GM23338 (cell line): ENCODE measurements around the gene GABBR1. TPM values are rescaled to one million over a fixed set of nuclear protein-coding genes. Genes with fewer than 3 reads are reported as not detected.

Source experiments
- ATAC-seq: fragments of 200-7000 bp; cut with Tn5 transposase; 3 replicates; pipeline ENCODE4 v1.9.1; 2020
- DNase-seq: peaks from one replicate; pipeline ENCODE4 v3.0.0-alpha.2; 2015; ENCODE audit warnings: low spot score
- H2AFZ ChIP-seq: fragments of 200-600 bp; sonication (generic); 2 replicates; pipeline ENCODE4 v1.8.0; 2016; ENCODE audit warnings: antibody characterized with exemption, mild to moderate bottlenecking, moderate library complexity
- H3F3A ChIP-seq: fragments of 200-600 bp; sonication (generic); replicated peaks from 2 replicates; pipeline ENCODE4 v1.8.0; 2017; ENCODE audit warnings: antibody characterized with exemption, mixed run types, low read depth
- H3K27ac ChIP-seq: fragments of 200-600 bp; sonication (generic); 2 replicates; pipeline ENCODE4 v1.6.1; 2016; ENCODE audit warnings: low read depth
- H3K27me3 ChIP-seq: fragments of 200-600 bp; sonication (generic); 2 replicates; pipeline ENCODE4 v1.8.0; 2016; ENCODE audit warnings: mild to moderate bottlenecking, mixed run types, moderate library complexity; ENCODE audit not compliant: insufficient read depth
- H3K36me3 ChIP-seq: fragments of 200-600 bp; sonication (generic); 2 replicates; pipeline ENCODE4 v1.8.0; 2016; ENCODE audit warnings: mild to moderate bottlenecking; ENCODE audit not compliant: insufficient read depth
- H3K4me1 ChIP-seq: fragments of 200-600 bp; sonication (generic); 2 replicates; pipeline ENCODE4 v1.8.0; 2016; ENCODE audit warnings: mild to moderate bottlenecking, moderate library complexity; ENCODE audit not compliant: insufficient read depth
- H3K4me2 ChIP-seq: fragments of 200-600 bp; sonication (generic); 2 replicates; pipeline ENCODE4 v1.7.1; 2017; ENCODE audit warnings: mixed run types
- H3K4me3 ChIP-seq: fragments of 200-600 bp; sonication (generic); 2 replicates; pipeline ENCODE4 v1.6.1; 2016; ENCODE audit warnings: mixed run types
- H3K79me2 ChIP-seq: fragments of 200-600 bp; sonication (generic); replicated peaks from 2 replicates; pipeline ENCODE4 v1.8.0; 2017; ENCODE audit warnings: mild to moderate bottlenecking; ENCODE audit not compliant: insufficient read depth
- H3K9me2 ChIP-seq: fragments of 200-600 bp; sonication (generic); 2 replicates; pipeline ENCODE4 v1.8.0; 2017; ENCODE audit not compliant: insufficient read depth
- H4K20me1 ChIP-seq: fragments of 200-600 bp; sonication (generic); replicated peaks from 2 replicates; pipeline ENCODE4 v1.8.0; 2017; ENCODE audit warnings: mild to moderate bottlenecking; ENCODE audit not compliant: insufficient read depth
- H3K27ac Mint-ChIP-seq: 2 replicates; pipeline ENCODE4 v1.8.0; 2020; ENCODE audit warnings: inconsistent platforms, mild to moderate bottlenecking, moderate library complexity, mixed read lengths
- H3K27me3 Mint-ChIP-seq: 3 replicates; pipeline ENCODE4 v1.8.0; 2022; ENCODE audit warnings: low read depth, mild to moderate bottlenecking, moderate library complexity, mixed read lengths, inconsistent platforms; ENCODE audit not compliant: insufficient read depth, poor library complexity
- H3K36me3 Mint-ChIP-seq: 3 replicates; pipeline ENCODE4 v1.8.0; 2021; ENCODE audit warnings: low read depth, mild to moderate bottlenecking, inconsistent platforms, moderate library complexity, mixed read lengths
- H3K4me1 Mint-ChIP-seq: 3 replicates; pipeline ENCODE4 v1.8.0; 2020; ENCODE audit warnings: mild to moderate bottlenecking, inconsistent platforms, mixed read lengths
- H3K4me3 Mint-ChIP-seq: 3 replicates; pipeline ENCODE4 v1.8.0; 2021; ENCODE audit warnings: moderate library complexity, mild to moderate bottlenecking, inconsistent platforms, mixed read lengths
- H3K9me3 Mint-ChIP-seq: 3 replicates; pipeline ENCODE4 v1.8.0; 2020; ENCODE audit warnings: moderate library complexity, mild to moderate bottlenecking, inconsistent platforms, mixed read lengths
- CREB1 ChIP-seq: fragments of 250-450 bp; sonication (Bioruptor Pico); IDR thresholded peaks from 2 replicates; pipeline ENCODE4 v1.5.0; 2020; ENCODE audit warnings: low read depth, mild to moderate bottlenecking, moderate library complexity
- CTCF ChIP-seq, 2 experiments: fragments of 200-600 bp in 1 of 2; sonication (generic) in 1 of 2; conservative IDR thresholded peaks; 2 replicates each; pipeline versions ENCODE4 v1.5.1 to v1.6.1; 2016 to 2017; ENCODE audit warnings: antibody characterized with exemption in 2 of 2, low read depth in 2 of 2, mild to moderate bottlenecking in 2 of 2, moderate library complexity in 1 of 2
- ETS1 ChIP-seq: IDR thresholded peaks from 2 replicates; pipeline ENCODE4 v1.6.1; 2016; ENCODE audit warnings: antibody characterized with exemption
- NANOG ChIP-seq: IDR thresholded peaks from 2 replicates; pipeline ENCODE4 v1.6.1; 2016; ENCODE audit warnings: antibody characterized with exemption, borderline replicate concordance
- POLR2AphosphoS5 ChIP-seq: IDR thresholded peaks from 2 replicates; pipeline ENCODE4 v1.6.1; 2016; ENCODE audit warnings: antibody characterized with exemption, low read depth
- REST ChIP-seq: IDR thresholded peaks from one replicate; pipeline ENCODE4 v1.6.1; 2018; ENCODE audit warnings: antibody characterized with exemption; ENCODE audit not compliant: unreplicated experiment
- STAT1 ChIP-seq: IDR thresholded peaks from one replicate; pipeline ENCODE4 v1.6.1; 2016; ENCODE audit warnings: antibody characterized with exemption; ENCODE audit not compliant: unreplicated experiment
- ZNF462 ChIP-seq: fragments of 250-450 bp; sonication (Bioruptor Pico); IDR thresholded peaks from 2 replicates; pipeline ENCODE4 v1.5.0; 2020; ENCODE audit warnings: mild to moderate bottlenecking, moderate library complexity
- polyA plus RNA-seq: library from polyadenylated mRNA; unstranded; fragments of >200 nt; fragmentation: Nextera tagmentation; extraction: Ambion mirVana; gene quantifications from 2 replicates; pipeline ENCODE4 v1.2.1, GENCODE V29; 2016
- total RNA-seq: library from RNA; depleted of rRNA; stranded (reverse); fragments of >200 nt; shearing (Covaris generic); gene quantifications from 2 replicates; pipeline ENCODE4 v1.2.3, GENCODE V29; 2014

Gene GABBR1
- total and polyA plus RNA-seq, 2 experiments from 2014 or later: 42.8 to 78.9 TPM

GRCh38 chr6:29641430-29642148, 8.6 kb upstream of the GABBR1 start:
- no peaks in the 10 kb centered on the region for H3K9me3 Mint-ChIP-seq
- no peak for TF ChIP-seq ZNF462

GRCh38 chr6:29637247-29637646, 4.3 kb upstream of the GABBR1 start:
- peaks cover 44% of the 10 kb centered on the region for H3K4me1 ChIP-seq
- H3K79me2 ChIP-seq: peaks cover 4% of the 10 kb centered on the region; the same call in 1 of the 2 replicates
- H2AFZ ChIP-seq: no peak overlapping the region
- Mint-ChIP-seq H3K4me1 (peaks cover 41% of the 10 kb centered on the region), H3K27ac (no peak overlapping the region), H3K9me3 (no peaks in the 10 kb centered on the region), H3K36me3 (no peaks in the 10 kb centered on the region), H3K4me3 (no peak overlapping the region; the same call in 2 of the 3 replicates), H3K27me3 (peaks cover 7% of the 10 kb centered on the region)
- no peak overlapping the region for H3K27ac ChIP-seq
- H3K9me2 ChIP-seq: no peaks in the 10 kb centered on the region
- H3F3A ChIP-seq: peaks cover 4% of the 10 kb centered on the region; the same call in 1 of the 2 replicates
- no peaks in the 10 kb centered on the region for H3K27me3 ChIP-seq
- no peak overlapping the region for H3K4me2 ChIP-seq
- no peaks in the 10 kb centered on the region for H4K20me1 ChIP-seq
- ATAC-seq: no peak
- H3K36me3 ChIP-seq: no peaks in the 10 kb centered on the region
- DNase-seq: no peak
- H3K4me3 ChIP-seq: no peak overlapping the region
- TF ChIP-seq NANOG: no peak
- no peak for TF ChIP-seq REST
- no peak for TF ChIP-seq ETS1
- no peak for TF ChIP-seq CTCF (conservative IDR thresholded peaks at IDR 0.05; ENCODE audit: low read depth in 2 of 2)
- TF ChIP-seq POLR2AphosphoS5: no peak
- TF ChIP-seq STAT1: no peak
- TF ChIP-seq CREB1 (CRISPR knock-in tag): no peak

More at GRCh38 chr6:29641430-29642148, 8.6 kb upstream of the GABBR1 start:
- H3F3A ChIP-seq: no peaks in the 10 kb centered on the region; the same call in 1 of the 2 replicates
- H3K4me2 ChIP-seq: no peak overlapping the region
- ATAC-seq (peak; percentile 54), DNase-seq (no peak)
- no peaks in the 10 kb centered on the region for H3K27me3 ChIP-seq
- H3K27ac ChIP-seq: 0 out of 2 replicates have a peak overlapping the region, but pooled peaks have one; percentile 55
- no peaks in the 10 kb centered on the region for H3K36me3 ChIP-seq
- no peaks in the 10 kb centered on the region for H4K20me1 ChIP-seq
- no peaks in the 10 kb centered on the region for H3K79me2 ChIP-seq
- peaks cover 3% of the 10 kb centered on the region for H3K27me3 Mint-ChIP-seq
- H3K4me1 Mint-ChIP-seq: peaks cover 21% of the 10 kb centered on the region
- H3K4me1 ChIP-seq: peaks cover 28% of the 10 kb centered on the region
- H3K4me3 ChIP-seq: no peak overlapping the region
- no peak overlapping the region for H3K4me3 Mint-ChIP-seq
- H3K9me2 ChIP-seq: no peaks in the 10 kb centered on the region
- H3K27ac Mint-ChIP-seq: no peak overlapping the region; the same call in 1 of the 2 replicates
- H3K36me3 Mint-ChIP-seq: no peaks in the 10 kb centered on the region
- peak overlapping the region; percentile 57; the same call in 1 of the 2 replicates for H2AFZ ChIP-seq
